ENCODE data around the gene EPB41L3.
A peak's percentile ranks its signal among the peaks of the same experiment; 100 is the strongest.
"Not testable (repeated sequence)": the region's sequence is repeated elsewhere in the genome, so short reads cannot be mapped to it uniquely, and the experiment has no call there.

EPB41L3 gene

DNA sequence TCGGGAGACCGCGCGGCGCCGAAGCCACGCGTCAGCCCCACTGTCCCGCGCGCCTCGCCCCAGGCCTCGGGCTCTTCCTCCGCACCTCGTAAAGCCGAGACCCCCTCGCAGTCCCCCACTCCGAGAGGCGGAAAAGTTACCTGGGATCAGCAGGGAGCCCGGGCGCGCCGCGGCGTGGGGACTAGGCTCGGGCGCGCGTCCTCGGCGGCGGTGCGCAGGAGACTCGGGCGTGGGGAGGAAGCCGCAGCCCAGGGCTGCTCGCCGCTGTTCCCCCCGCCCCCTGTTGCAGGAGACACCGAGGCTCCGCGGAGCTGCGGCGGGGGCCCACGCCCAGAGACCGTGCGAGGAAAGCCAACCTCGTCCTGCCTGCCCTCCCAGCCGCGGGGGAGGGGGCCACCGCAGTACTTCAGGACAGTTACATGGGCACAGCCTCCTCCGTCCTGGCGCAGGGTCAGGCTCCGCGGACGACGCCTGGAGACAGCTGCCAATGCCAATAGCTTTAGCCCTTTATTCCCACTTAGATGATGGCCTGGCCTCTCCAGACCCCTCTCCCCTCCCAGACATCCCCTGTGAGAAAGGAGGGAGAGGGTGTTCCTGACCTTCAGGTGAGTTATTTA is at the start of gene EPB41L3:
Gene EPB41L3 (minus strand): TSS at position 225 of the 617 bp plus-strand sequence. CDS start 54,814 bp downstream, outside the sequence.
- DNase-seq = peak in 20 of 51 donors; percentile 4 to 44 (median 24)

DNA sequence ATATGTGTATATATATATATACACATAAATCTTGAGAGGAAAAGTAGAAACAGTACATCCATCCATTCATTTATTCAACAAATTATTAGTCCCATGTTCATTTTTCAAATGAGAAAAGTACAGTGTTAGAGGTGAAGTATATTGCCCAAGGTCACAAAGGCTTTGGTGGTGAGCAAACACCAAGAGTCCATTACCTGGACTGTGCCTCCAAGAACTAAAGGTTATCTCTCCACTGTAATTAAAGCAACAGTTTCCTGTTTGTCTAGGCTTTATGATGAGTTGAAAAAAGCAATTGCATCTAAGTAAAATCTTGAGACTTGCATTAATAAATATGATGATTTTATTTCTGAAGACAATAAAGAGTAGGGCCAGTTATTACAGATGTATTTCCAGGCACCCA is 44.7 kb upstream of the EPB41L3 start:
- no peak for DNase-seq

GRCh38 chr18:5585653-5586052 is 41.9 kb upstream of the EPB41L3 start:
- DNase-seq = no peak

- DNase-seq = no peak
Measured at GRCh38 chr18:5584746-5585417, 41.1 kb upstream of the EPB41L3 start.

GRCh38 chr18:5582849-5583681 is 39.3 kb upstream of the EPB41L3 start:
- DNase-seq = peak in 1 of 51 donors; percentile 18

GRCh38 chr18:5582076-5582475 is 38.3 kb upstream of the EPB41L3 start:
- DNase-seq = no peak

GRCh38 chr18:5574843-5575242 is 31.0 kb upstream of the EPB41L3 start:
- no peak for DNase-seq

DNA sequence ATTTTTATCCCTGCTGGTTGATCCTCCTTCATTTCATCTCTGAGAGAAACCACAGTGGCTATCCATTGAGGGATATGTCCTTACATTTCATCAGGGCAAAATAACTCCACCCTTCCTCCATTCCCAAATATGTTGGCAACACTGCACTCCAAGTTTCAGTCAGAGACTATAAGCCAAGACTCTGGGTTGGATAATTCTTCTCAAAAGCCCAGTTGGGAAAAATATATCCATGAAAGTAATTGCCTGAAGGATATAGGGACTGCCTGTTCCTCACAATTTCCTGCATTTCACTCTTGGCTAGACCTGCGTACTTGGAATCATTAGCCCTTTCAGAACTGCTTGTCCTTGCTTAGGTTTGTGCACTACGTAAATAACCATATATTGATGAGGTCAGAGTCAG is 27.9 kb upstream of the EPB41L3 start:
- DNase-seq = no peak

DNA sequence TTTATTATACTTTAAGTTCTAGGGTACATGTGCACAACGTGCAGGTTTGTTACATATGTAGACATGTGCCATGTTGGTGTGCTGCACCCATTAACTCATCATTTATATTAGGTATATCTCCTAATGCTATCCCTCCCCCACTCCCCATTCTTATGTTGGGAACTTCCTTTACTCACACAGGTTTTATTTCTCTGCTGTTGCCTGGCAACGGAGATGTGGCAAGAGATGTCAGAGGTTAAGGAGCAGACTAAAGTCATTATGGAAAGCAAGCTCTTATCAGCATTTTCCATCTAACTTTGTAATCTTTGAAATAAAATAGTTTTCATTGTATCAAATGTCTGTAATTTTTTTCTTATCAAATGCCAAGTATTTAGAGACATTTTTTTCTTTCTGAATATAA is 26.8 kb upstream of the EPB41L3 start:
- not testable (repeated sequence) for DNase-seq

DNA sequence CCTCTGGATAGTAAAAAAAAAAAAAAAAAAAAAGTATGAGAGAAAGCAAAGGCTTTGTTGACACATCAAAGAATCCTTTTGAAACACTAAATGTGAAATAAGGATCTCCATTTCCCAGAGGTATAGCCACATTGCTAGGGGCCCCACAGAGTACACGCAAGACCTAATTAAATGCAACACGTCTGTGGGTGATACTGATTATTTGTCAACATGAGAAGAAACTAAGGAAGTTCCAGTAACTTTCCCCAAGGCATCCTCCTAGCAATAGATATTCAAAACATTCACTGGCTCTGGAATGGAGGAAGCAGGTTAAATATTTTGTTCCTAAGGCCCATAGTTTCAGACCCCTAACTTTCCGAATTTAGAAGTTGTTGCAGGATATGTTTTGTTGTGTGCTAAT is 24.6 kb upstream of the EPB41L3 start:
- DNase-seq = no peak

DNA sequence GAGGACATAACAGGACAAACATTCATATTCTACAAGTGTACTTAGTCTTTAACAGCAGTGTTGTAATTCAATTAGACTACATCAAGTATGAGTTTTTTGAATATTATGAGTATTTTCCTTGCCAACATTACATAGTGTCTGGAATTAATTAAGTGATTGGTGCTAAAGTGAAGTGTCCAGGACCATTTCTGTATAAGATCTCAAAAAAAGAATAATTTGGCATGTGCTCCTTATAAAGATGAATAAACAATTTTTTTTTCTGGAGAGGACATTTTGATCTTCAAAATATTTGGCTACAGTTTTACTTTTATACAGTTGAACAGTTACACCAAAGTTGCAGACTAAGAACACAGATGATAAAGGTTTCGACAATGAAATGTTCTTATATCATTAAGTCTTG is 15.1 kb upstream of the EPB41L3 start:
- DNase-seq = no peak

- no peak for DNase-seq
Measured at GRCh38 chr18:5556310-5556974, 12.6 kb upstream of the EPB41L3 start.

DNA sequence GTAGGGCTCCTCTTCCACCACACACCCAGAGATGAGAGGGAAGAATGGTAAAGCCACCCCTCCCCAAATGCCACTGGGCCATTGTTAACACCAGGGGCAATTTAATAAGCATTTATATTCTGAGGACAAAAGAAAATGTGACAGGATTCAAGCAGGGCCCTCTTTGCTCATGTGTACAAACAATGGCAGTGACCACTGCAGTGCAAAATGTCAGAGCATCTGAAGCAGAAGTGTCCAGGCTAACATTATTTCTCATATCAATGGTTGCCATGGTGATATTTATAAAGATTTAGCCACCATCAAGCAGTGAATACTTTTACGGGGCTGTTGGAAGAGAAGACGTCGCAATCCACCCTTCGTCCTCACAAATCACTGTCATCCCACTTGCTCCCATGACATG is 10.8 kb upstream of the EPB41L3 start:
- DNase-seq = no peak

GRCh38 chr18:5546660-5547059 is 2.9 kb upstream of the EPB41L3 start:
- DNase-seq = peak in 16 of 51 donors; percentile 4 to 42 (median 21)

GRCh38 chr18:5543036-5543680 is 639 bp downstream of the EPB41L3 start:
- peak in 5 of 51 donors; percentile 13 to 30 (median 20) for DNase-seq

GRCh38 chr18:5542515-5543035 is 1.2 kb downstream of the EPB41L3 start:
- peak in 4 of 51 donors; percentile 13 to 37 (median 20) for DNase-seq

DNA sequence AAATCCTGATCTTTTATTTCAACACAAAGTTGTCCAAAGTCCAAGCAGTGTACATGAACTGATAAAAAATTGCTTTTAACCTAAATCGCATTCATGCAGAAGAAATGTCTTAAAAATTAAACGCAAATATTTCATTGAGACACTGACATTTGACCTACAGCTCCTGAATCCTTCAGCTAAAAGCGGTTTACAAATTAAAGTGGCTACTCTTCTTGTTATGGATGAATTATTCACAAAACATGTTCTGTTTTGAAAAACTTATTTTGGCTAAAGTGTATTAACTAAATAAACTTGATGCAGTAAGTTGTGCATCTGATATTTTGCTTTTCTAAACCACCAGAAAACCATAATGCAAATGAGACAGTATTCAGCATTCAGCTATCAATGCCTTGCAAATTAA is 2.2 kb downstream of the EPB41L3 start:
- DNase-seq = no peak

DNA sequence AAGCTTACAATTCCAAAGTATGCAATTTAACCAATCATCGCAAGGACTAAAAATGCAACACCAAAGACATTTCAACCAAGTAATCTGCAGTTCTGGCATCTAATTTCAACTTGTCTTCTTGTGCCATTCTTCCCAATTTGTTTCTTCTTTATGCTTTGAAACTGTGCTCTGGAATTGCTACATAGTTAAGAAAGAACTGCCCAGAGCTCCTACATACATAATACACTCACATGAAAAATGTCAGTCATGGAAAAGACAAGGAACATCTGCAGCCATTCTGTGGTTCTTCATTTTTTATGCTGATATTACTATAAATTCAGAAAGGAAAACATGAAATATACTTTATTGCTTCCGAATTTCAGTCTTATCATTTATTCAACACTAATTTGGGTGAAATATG is 4.4 kb downstream of the EPB41L3 start:
- DNase-seq = no peak

GRCh38 chr18:5538544-5538943 is 5.3 kb downstream of the EPB41L3 start:
- DNase-seq = no peak

- no peak for DNase-seq
Measured at GRCh38 chr18:5537860-5538259, 5.9 kb downstream of the EPB41L3 start.

DNA sequence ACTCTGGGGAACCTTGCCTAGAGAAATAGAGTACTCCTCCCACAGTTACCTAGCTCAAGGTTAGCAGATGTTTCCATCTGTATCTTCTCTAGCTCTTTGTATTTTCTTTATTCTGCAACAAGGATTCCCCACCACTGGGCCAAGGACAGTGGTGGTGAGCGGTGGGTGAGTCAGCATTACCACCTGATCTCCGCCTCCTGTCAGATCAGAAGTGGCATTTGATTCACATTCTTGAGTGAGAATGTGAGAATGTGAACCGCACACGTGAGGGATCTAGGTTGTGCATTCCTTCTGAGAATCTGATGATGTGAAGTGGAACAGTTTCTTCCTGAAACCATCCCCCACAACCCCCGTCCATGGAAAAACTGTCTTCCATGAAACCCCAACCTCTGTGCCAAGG is 9.0 kb downstream of the EPB41L3 start:
- no peak for DNase-seq
